Activated effector memory CD4-positive, alpha-beta T cell treated with Interleukin-2 at 50 U/mL for 16 hours (primary cell): ENCODE data around the gene GIT1.

Experiments
- DNase-seq: peaks from one replicate; pipeline ENCODE4 v3.0.0-alpha.2; 2020

GIT1 gene

DNA sequence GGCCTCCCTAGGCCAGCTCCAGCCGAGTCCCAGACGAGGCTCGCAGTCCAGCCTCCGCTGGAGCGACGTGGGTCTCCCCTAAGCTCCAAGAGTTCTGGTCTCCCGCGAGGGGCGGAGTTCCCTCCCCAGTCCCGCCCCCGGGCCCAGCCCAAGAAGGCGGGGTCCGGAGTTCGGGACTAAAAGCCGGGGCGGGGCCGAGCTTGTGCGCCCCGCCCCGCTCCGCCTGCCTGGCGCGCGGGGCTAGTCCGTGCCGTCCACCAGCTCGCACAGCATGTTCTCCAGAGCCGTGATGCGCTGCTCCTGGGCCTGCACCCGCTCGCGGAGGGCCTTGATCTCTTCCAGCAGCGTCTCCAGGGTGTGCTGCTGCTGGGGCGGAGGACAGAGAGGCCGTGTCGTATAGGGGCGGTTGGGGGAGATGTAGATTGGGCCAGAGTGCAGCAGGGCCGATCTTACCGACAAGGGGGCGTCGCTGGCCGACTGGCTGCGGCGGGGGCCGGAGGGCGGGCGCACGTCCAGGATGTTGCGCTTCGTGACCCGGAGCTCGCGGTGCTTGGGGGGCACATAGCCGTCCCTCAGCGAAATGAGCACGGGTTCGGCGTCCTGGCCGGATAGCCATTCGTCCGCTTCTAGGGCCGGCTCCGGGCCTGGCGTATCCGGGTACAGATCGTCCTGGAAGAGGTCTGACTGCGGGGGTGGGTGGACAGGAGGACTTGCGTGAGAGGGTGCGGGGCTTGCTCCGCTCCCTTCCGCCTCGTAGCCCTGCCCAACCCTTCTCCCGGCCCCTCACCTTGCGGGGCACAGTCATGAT lies 26.2 kb upstream of the GIT1 start:
- peak; percentile 85 for DNase-seq

DNA sequence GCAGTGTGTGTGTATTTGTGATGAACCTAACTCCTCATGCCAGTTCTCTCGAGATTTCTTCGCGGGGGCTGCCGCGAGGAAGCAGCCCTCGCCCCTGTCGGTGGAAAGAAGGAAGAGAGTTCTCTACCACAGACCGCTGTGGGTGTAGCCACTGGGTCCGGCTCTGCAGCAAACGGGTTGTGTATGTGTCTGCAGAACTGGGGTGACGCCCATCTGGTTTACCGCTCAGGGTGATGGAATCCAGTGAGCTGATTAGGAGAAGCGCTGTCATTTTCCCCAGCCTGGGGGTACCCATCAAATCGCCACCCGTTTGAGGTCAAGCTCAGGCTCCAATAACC lies 25.6 kb upstream of the GIT1 start:
- DNase-seq = peak; percentile 75

DNA sequence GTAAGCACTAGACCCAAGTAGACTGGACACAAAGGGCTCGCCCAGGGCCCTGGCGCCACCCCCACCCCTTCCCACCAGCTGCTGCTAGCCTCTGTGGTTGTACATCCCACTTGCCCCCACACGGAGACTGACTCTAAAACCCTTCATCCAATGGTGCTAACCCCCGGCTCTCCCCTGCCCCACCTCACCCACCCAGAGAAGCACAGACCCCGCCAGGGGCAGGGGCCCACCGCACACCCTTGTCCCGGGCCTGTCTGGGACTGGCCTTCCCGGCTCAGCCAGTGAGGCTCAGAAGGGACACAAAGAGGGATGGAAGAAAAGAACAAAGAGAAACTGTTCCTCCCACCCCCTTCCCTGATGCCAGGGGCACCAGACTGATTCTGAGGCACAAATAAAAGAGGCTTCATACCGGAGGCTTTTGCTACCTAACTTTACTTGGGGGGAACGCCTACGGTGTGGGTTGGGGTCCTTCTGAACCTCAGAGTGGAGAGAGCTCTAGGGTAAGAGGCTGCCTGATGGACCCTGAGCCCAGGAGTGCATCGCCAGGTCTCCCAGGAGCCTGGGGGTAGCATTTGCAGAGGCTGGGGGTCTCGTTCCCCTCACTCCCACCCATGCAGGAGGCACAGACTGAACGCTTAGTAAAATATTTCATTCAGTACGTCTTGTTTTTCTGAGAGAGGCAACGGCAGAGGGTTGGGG lies 25.1 kb upstream of the GIT1 start:
- DNase-seq = no peak

DNA sequence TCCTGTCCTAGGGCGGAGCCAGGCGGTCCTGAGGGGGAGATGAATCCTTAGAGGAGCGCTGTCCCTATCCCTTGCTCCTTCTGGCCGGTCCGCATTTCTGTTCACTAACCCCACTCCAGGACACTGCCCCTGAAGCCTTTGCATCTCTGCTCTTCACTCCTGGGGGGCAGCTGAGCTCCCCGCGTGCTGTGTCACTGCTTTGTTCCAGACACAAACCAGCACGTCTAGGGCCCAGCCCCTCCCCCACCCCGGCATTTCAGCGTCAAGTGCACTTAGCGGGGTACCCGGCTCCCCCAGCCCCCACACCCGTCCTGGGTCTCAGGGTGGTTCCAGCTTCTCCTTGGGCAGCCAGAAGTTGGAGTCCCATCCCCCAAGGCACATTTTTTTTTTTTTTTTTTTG lies 24.4 kb upstream of the GIT1 start:
- DNase-seq = no peak

DNA sequence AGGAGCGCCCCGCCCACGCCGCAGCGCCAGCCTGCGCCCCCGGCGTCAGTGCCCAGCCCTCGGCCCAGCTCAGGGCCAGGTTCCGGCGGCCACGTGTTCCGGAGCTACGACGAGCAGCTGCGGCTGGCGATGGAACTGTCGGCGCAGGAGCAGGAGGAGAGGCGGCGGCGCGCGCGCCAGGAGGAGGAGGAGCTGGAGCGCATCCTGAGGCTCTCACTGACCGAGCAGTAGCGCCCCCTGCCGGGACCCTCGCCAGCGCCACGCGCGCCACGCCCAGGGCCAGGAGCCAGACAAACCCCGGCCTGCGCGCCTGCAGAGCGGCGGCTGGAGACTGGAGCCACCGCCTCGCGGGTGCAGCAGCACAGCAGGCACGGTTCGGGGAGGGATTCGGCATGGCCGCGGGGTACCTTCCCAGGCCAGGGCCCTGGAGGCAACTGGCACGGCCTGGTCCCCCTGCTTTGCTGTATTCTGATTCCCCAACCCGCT lies 23.9 kb upstream of the GIT1 start:
- peak; percentile 90 for DNase-seq

DNA sequence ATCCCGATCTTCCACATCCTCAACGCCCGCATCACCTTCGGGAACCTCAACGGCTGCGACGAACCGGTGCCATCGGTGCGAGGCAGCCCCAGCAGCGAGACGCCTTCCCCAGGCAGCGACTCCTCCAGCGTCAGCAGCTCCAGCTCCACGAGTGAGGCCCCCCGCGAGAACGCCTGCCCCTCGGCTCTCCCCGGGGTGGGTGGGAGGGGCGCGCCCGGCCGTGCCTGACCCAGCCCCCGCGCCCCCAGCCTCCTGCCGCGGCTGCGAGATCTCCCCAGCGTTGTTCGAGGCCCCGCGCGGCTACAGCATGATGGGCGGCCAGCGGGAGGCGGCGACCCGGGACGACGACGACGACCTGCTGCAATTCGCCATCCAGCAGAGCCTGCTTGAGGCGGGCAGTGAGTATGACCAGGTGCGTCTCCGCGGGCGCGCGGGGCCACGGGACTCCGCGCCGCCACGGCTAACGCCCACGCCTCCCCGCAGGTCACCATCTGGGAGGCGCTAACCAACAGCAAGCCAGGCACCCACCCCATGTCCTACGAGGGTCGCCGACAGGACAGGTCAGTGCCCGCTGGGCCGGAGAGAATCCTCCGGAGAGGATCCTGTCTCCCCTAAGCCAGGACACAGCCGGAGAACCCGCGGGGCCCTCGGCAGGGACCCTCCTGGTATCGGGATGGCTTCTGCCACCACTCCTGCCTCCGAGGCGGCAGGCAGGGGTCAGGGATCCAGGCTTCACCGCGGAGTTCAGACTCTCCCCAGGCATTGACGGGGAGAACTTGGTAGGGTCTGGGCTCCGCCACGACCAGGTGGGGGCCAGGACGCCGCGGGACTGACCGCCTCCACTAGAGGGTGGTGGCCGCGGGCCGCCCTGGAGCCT lies 23.2 kb upstream of the GIT1 start:
- no peak for DNase-seq

DNA sequence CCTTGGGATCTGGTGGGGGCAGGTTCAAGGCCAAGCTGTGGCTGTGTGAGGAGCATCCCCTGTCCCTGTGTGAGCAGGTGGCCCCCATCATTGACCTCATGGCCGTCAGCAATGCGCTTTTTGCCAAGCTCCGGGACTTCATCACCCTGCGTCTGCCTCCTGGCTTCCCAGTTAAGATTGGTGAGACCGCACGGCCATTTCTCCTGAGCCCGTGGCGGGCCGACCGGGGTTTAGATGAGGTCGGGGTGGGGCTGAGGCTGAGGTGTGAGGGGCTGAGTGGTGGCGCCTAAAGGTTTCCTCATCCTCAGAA lies 22.6 kb upstream of the GIT1 start:
- DNase-seq = no peak

DNA sequence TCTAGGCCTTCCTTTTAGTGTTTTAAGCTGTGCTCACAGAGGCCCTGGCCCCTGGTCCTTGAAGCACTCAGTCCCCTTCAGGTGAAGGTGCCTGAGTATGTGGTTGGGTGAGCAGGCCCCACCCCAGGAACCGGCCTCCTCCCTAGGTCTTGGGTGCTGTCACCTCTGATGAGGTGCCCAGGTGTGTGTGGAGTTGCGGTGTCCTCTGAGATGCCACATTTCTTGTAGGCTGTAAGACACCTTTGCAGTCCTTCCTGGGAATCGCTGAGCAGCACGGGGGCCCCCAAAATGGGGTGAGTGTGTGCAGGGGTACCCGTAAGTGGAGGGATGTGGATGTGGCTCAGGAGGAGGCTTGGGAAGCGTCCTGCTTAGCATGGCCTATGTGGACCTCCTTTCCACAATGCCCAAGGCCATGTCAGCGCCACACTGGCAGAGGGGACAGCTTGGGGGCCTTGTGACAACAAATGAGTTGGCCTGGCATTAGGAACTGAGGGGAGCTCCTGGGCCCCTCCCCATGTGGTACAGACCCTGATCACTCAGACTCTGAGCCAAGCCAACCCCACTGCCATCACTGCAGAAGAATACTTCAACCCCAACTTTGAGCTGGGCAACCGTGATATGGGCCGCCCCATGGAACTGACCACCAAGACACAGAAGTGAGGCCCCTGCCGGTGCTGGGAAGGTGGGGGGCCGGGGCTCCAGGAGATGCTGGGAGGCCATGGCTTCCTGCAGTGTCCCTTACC lies 22.1 kb upstream of the GIT1 start:
- DNase-seq = no peak

DNA sequence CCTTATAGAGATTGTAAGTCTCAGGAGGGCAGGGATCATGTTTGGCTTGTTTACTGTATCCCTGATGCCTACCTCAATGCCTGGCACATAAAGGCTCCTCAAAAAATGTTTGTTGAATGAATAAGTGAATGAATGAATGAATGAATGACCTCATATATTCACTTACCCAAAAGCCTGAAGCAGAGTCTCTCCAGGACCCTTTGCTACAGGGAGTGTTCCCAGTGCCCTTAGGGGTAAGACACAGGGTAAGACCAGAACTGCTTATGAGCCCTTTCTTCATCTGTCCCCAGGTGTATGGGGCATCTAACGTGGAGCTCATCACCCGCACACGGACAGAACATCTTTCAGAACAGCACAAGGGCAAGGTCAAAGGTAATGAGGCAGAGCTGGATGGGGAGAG lies 20.9 kb upstream of the GIT1 start:
- DNase-seq = no peak

DNA sequence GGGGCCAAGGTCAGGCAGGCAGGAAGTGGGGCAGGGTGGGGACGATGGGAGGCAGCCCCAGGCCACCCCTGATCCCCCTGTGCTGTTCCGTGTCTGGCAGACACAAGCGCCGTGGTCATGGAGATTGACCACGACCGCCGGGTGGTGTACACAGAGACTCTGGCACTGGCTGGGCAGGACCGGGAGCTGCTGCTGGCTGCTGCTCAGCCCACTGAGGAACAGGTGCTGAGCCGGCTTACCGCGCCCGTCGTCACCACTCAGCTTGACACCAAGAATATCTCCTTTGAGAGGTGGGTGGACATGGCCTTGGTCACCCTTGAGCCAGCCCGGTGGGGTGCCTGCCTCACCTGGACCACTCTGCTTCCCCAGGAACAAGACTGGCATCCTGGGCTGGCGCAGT lies 19.5 kb upstream of the GIT1 start:
- no peak for DNase-seq

DNA sequence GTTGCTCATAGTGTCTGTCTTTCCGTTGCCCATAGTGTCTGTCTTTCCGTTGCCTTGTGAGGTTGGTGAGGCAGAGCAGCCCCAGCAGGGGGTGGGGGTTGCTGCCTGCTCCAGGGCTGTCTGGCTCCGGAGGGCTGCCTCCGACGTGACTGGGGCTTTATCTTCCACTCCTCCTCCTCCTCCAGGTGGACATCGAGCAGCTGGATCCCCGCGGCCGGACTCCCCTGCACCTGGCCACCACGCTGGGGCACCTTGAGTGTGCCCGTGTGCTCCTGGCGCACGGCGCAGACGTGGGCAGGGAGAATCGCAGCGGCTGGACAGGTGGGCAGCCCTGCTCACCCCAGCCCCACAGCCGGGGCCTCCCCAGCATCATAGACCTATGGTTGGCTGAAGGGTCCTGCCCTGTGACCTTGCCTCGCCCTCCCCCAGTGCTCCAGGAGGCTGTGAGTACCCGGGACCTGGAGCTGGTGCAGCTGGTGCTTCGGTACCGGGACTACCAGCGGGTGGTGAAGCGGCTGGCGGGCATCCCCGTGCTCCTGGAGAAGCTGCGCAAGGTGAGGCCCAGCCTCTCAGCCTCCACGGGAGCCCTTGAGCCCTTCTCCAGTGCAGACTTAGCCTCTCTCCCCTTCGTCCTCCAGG lies 18.2 kb upstream of the GIT1 start:
- DNase-seq = no peak

DNA sequence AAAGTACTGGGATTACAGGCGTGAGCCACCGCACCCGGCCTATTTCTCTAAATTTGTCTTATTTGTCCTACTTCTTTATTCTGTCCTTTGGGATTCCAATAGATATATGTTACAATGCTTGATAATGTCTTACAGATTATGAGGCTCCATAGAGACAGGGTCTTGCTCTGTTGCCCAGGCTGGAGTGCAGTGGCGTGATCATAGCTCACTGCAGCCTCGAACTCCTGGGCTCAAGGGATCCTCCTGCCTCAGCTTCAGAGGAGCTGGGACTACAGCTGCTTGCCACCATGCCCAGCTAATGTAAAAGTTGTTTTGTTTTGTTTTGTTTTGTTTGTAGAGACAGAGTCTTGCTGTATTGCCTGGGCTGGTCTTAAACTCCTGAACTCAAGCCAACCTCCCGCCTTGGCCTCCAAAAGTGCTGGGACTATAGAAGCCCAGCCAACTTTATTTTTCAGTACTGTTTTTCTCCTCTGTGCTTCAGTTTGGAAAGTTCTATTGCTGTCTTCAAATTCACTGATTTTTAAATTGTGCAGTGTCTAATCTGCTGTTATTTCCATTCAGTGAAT lies 13.7 kb upstream of the GIT1 start:
- no peak for DNase-seq

DNA sequence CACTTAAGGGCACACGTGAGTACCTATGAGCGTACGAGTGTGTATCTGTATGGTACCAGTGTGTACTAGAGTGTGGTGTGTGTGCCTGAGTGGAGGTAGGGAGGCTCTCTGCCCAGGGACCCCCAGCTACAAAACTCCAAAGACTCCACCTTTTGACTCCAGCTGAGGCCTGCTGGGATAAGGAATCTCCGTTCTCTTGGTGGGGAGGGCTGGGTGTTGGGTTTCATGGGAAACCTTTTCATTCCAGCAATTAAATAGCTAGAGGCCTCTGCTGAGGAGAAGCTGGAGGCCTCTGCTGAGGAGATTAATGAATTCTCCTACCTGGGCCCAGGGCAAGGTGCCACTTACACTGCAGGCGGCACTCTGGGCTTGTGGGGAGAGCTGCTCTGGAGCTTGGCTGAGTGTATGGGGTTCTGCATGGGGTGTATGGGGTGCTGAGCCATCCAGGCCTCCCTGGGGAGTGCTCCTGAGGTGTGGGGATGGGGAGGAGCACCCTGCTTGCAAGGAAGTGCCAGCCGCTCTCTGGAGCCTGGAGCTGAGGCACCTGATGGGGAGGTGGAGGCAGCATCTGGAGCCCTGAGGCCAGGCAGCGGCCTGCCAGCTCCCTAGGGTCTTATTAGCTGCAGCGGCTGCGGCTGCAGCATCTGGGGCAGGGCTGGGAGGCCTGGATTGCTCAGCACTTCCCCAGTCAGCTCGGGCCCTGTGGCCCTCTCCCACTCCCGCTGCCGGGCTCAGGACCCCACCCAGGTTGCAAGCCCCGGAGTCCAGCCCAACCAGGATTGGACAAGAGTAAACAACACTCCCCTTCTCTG lies 8.1 kb upstream of the GIT1 start:
- DNase-seq = no peak

DNA sequence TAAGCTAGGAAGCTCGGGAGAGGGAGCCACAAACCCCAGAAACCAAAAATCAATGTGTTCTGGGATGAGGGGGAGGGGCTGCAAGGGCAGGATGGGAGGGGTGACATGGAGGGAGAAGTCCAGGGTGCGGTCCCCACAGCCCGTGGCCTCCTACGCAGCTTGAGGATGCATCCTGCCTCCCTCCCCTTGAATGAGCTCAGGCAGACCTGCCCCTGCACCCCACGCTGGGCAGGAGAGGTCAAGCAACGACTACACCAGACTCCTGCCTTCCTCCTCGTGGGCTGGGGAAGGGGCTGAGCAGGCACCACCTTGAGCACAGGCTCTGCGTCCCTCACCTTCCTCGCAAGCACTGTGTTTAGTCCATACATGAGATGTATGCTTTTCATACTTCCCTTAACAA lies 7.4 kb upstream of the GIT1 start:
- no peak for DNase-seq

DNA sequence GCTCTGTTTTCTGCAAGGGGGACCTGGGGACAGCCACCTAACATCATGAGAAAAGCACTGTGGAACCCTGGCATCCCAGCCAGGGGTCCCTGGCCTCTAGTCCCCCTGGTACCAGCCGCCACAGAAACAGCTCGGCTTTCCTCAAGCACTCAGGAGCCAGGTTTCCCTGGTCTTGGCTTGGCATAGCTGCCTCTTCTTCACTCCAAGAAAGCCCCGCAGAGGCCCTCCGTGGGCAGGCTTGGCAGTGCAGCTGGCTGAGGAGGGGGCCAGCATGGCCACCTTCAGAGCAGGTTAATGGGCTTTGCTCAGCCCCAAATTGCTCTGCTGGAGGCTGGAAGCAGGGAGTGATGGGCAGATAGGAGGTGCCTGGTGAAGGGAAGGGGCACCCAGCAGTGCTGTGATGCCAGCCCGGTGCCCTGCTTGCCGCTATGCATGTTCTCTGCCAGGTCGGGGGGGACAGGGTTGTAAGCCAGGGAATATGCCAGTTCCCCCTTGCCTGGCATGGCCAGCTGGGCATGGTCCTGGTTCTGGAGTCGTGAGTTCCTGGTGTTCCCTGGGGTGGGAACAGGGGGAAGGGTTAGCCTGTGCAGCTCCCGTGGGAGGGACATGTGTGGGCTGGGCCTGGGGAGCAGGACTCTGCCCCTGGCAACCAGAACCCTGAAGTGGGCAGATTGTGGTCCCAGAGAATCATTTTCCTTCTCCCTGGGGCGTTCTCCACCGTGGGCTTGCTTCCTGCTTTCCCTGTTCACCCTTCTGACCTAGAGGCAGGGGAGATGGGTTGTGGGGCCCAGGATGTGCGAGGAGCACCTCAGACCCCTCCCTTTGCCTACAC lies 6.7 kb upstream of the GIT1 start:
- DNase-seq = no peak

DNA sequence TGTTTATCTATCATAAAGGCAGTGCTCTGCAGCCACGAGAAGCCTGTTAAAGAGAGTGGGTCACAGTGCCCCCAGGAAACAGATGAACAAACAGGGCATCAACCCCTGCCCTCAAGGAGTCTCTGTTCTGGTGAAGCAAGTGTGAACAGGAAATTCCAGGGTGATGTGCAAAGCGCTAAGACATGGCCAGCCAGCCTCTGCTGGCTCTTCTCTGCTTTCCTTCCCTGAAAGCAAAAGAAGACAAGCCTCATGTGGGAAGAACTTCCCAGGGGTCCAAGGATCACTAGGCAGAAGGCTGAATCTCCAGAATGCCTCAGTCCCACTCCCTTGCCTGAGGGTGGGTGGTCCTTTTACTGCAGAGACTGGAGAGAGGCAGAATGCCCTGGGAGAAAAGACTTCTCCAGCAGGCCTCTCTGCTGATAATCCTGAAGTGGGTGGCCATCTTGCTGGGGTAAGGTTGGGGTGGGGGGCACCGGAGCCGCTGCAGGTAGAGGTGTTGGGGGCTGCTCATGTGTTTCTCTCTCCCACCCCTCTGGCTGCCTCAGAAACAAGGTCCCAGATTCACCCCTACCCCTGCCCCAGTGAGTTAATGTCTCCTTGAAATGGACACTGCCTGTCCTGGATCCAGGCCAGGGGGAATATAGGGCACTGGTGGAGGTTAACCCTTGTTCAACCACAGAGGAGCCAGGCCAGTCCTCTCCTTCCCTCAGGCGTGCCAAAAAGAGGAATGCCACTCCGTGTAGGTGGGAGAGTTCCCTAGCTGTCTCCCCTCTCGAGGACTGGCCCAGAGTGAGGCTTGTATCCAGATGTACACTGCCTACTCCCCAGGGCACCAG lies 5.9 kb upstream of the GIT1 start:
- no peak for DNase-seq

DNA sequence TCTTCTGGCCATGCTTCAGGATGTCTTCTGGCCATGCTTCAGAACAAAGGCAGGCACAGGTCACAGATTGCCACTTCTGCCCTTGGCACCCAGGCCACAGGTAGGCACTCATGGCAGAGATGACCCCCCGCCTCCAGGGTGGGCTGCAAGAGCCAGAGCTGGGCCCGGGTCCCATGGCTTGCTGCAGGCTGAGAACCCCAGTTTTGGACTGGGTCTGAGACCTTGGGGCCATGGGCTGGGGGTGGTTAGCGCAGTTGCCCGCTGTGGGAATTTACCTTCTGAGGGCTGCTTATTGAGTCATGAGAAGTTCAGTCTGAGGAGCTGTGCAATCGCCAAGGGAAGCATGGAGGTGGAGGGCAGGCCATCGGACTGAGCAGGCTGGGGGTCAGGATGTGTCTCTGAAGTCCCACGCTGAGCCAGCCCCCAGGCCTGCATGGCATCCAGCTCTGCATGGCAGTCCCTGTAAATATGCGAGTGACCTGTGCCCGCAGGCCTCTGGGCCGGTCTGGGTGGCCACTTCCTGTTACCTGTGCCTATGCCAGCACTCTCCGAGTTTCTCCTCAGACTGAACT lies 5.2 kb upstream of the GIT1 start:
- DNase-seq = no peak

DNA sequence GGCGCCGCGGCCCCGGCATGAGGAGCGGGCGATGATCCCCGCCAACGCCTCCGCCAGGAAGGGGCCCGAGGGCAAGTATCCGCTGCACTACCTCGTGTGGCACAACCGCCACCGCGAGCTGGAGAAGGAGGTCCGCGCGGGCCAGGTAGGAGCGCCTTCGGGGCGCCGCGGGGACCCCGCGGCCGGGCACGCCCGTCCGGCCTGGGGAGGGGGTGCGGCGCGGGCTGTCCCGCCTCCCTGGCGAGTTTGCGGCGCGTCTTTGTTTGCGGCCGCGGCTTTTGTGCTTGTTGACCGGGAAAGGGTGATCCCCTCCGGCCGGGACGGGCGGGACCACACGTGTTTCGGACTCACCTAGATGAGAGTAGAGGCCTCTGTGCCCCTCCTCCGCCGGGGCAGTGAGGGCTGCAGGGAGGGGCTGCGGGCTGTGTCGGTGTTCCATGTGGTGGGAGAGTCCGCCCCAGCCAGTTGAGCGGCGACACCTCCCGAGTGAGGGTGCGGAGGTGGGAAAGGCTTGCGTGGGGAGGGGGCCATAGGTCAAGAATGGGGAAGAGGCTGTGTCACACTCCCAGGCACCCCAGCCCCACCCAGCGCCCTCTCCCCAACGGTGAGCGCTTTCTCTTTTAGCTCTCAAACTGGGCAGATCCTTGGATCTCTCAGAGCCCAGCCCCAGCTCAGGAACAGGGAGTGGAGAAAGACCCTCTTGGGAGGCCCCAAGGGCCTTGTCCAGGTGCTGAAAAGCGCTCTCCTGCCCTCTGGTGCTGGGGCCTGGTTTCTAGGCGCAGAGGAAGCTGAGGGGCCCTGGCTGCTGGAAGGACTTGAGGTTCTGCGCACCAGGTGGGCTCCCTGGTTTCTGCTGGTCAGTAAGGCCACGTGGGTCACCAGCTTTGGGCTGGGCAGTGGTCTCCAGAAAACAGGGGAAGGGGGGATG lies 4.4 kb upstream of the GIT1 start:
- DNase-seq = no peak
